ENCODE results near the gene ARHGAP42.

DNA sequence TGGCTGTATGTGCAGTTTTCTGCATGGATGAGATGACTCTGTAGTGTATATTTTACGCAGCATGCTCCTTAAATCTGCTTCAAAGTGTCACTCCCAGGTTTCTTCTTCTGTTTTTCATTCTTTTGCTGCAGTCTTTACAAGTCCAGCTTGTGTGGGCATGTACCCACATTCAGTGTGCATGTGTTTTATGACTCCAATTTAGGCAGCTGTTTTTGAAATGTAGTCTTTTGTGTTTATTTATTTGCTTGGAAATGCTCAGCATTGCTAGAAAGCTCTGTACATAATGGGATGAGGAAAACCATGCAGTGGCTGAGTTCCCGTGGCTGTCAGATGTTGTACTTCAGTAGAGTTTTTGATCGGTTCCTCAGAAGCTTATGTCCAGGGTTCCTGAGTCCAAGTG is 138.5 kb downstream of the ARHGAP42 start:
- TF ChIP-seq, protein P1, sequence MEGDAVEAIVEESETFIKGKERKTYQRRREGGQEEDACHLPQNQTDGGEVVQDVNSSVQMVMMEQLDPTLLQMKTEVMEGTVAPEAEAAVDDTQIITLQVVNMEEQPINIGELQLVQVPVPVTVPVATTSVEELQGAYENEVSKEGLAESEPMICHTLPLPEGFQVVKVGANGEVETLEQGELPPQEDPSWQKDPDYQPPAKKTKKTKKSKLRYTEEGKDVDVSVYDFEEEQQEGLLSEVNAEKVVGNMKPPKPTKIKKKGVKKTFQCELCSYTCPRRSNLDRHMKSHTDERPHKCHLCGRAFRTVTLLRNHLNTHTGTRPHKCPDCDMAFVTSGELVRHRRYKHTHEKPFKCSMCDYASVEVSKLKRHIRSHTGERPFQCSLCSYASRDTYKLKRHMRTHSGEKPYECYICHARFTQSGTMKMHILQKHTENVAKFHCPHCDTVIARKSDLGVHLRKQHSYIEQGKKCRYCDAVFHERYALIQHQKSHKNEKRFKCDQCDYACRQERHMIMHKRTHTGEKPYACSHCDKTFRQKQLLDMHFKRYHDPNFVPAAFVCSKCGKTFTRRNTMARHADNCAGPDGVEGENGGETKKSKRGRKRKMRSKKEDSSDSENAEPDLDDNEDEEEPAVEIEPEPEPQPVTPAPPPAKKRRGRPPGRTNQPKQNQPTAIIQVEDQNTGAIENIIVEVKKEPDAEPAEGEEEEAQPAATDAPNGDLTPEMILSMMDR (IDR thresholded peaks at IDR 0.05; ENCODE audit: low read depth, low read length) = no peak
- TF ChIP-seq POLR2A (IDR thresholded peaks at IDR 0.05; ENCODE audit: extremely low read depth, insufficient read length) = no peak
- TF ChIP-seq, protein P2, sequence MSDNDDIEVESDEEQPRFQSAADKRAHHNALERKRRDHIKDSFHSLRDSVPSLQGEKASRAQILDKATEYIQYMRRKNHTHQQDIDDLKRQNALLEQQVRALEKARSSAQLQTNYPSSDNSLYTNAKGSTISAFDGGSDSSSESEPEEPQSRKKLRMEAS (IDR thresholded peaks at IDR 0.05; ENCODE audit: low read depth, low read length) = no peak
- TF ChIP-seq MYC (IDR thresholded peaks at IDR 0.05; ENCODE audit: low read depth, low read length) = no peak
